K562 (cell line): ENCODE data around the gene PTH2. TPM values are rescaled to one million over a fixed set of nuclear protein-coding genes. Genes with fewer than 3 reads are reported as not detected.
A peak's percentile ranks its signal among the peaks of the same experiment; 100 is the strongest.

Source experiments
- BCOR ChIP-seq: fragments of 450-650 bp; IDR thresholded peaks from 2 replicates; pipeline ENCODE4 v1.6.1; 2016
- CBFA2T2 ChIP-seq: fragments of 450-650 bp; conservative IDR thresholded peaks from 2 replicates; pipeline ENCODE4 v1.6.1; 2017; ENCODE audit warnings: mild to moderate bottlenecking
- CXXC5 ChIP-seq: fragments of 250-450 bp; sonication (Bioruptor Pico); IDR thresholded peaks from 2 replicates; pipeline ENCODE4 v1.8.0; 2022; ENCODE audit warnings: inconsistent platforms, mild to moderate bottlenecking, moderate library complexity
- MIER1 ChIP-seq: fragments of 450-650 bp; IDR thresholded peaks from 2 replicates; pipeline ENCODE4 v1.6.1; 2016; ENCODE audit warnings: antibody characterized with exemption, mild to moderate bottlenecking, low read depth
- MYNN ChIP-seq, 2 experiments: sonication (generic); formaldehyde crosslinking in 1 of 2; IDR thresholded peaks; 2 replicates each; pipeline versions ENCODE4 v1.5.0 to v1.6.1; 2016 to 2020; ENCODE audit warnings: antibody characterized with exemption in 1 of 2, missing genetic modification reagents in 1 of 2
- NFIC ChIP-seq: fragments of 450-650 bp; IDR thresholded peaks from 2 replicates; pipeline ENCODE4 v1.6.1; 2017; ENCODE audit warnings: mild to moderate bottlenecking, inconsistent platforms
- PML ChIP-seq: IDR thresholded peaks from 2 replicates; pipeline ENCODE4 v1.6.1; 2012; ENCODE audit warnings: low read length, inconsistent platforms
- POLR2B ChIP-seq: fragments of 450-650 bp; IDR thresholded peaks from 2 replicates; pipeline ENCODE4 v1.6.1; 2018; ENCODE audit warnings: low read depth; ENCODE audit not compliant: partially characterized antibody
- TAF1 ChIP-seq: IDR thresholded peaks from 2 replicates; pipeline ENCODE4 v1.6.1; 2011; ENCODE audit warnings: mild to moderate bottlenecking, low read length, moderate library complexity; ENCODE audit not compliant: insufficient read depth, control insufficient read depth, severe bottlenecking; ENCODE audit errors: extremely low read depth
- TOE1 ChIP-seq, 2 experiments: fragments of 450-650 bp in 1 of 2; sonication (generic) in 1 of 2; formaldehyde crosslinking in 1 of 2; IDR thresholded peaks; 2 replicates each; pipeline versions ENCODE4 v1.7.1 to v1.8.0; 2016 to 2022; ENCODE audit warnings: borderline replicate concordance in 2 of 2, mild to moderate bottlenecking in 2 of 2, antibody characterized with exemption in 1 of 2, inconsistent platforms in 1 of 2, low read depth in 1 of 2, missing genetic modification reagents in 1 of 2, moderate library complexity in 1 of 2
- ZBTB7A ChIP-seq: IDR thresholded peaks from 2 replicates; pipeline ENCODE4 v1.6.1; 2011; ENCODE audit warnings: low read depth, mild to moderate bottlenecking, low read length, moderate library complexity, borderline replicate concordance; ENCODE audit not compliant: control insufficient read depth
- polyA plus RNA-seq, 8 experiments: library from polyadenylated mRNA; depleted of rRNA in 4 of 8; stranded (reverse) in 5 of 8; unstranded in 3 of 8; fragments of >200 nt; fragmentation: Nextera tagmentation in 2 of 8; fragmentation: Illumina TruSeq in 1 of 8; extraction: Ambion mirVana in 2 of 8; extraction: Trizol in 1 of 8; gene quantifications; 2 replicates each; pipeline versions ENCODE4 v1.2.1 to v1.2.3, GENCODE V29; 2011 to 2014; ENCODE audit warnings: inconsistent platforms in 1 of 8, missing spikeins in 1 of 8
- total RNA-seq, 7 experiments: library from RNA; depleted of rRNA in 6 of 7; stranded (reverse); fragments of >200 nt in 6 of 7; fragmentation: Illumina TruSeq in 2 of 7; extraction: Trizol in 2 of 7; gene quantifications; 2 replicates each; pipeline versions ENCODE4 v1.2.1 to v1.2.3, GENCODE V29; 2011 to 2021; ENCODE audit warnings: low replicate concordance in 1 of 7
- TF ChIP-seq, protein P1 (sequence below), 2 experiments: IDR thresholded peaks; 2 replicates each; pipeline ENCODE4 v1.6.1; 2012; ENCODE audit warnings: improper control_type of control experiment in 2 of 2, low read depth in 2 of 2, low read length in 2 of 2, borderline replicate concordance in 1 of 2
- TF ChIP-seq, protein P2 (sequence below), 2 experiments: IDR thresholded peaks; 2 replicates each; pipeline ENCODE4 v1.6.1; 2011; ENCODE audit warnings: borderline replicate concordance in 1 of 2, control low read depth in 1 of 2, low read depth in 1 of 2, low read length in 1 of 2, mild to moderate bottlenecking in 1 of 2, mixed read lengths in 1 of 2, moderate library complexity in 1 of 2; ENCODE audit not compliant: insufficient read depth in 1 of 2, insufficient read length in 1 of 2, poor library complexity in 1 of 2, severe bottlenecking in 1 of 2; ENCODE audit errors: extremely low read depth in 1 of 2
- TF ChIP-seq, protein P3 (sequence below): fragments of 250-450 bp; sonication (Bioruptor Pico); IDR thresholded peaks from 2 replicates; pipeline ENCODE4 v1.4.0; 2020
- TF ChIP-seq, protein P4 (sequence below): sonication (generic); formaldehyde crosslinking; IDR thresholded peaks from 2 replicates; pipeline ENCODE4 v1.5.0; 2020; ENCODE audit warnings: missing genetic modification reagents

PTH2 gene
- total and polyA plus RNA-seq, 9 of the 15 experiments (the other 6 are each of a cell fraction or from before 2014, with no cell fraction given), result 1.3 TPM; not detected in 8

DNA sequence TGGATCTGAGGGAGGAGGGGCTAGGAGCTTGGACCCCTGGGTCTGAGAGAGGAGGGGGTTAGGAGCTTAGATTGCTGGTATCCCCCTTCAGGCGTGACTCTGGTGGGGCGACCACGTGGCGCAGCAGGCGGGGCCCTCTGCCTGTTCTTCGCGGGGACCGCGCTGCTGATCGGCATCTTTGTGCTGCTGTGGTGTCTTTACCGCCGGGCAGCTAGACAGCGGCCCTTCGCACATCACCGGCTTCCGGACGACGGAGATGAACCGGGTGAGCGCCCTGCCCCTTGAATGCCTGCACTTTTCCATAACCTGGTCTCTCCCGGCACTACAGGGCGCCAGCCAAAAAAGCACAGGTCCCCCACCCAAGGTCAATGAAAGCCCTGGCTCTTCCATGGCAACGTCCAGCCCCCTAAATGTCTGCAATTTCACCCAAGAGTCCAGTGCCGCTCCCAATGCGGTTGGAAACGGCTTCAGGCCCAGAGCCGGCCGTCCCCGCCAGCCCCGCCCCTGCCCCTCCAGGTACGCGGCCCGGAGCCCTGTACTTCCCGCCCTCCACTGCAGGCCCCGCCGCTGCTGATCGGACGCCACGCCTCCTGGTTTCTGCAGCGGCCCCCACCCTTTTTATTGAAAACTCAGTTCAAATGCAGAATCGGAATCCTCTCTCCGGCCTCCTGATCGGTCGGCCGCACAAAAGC lies 4.8 kb upstream of the PTH2 start (continued):
- TF ChIP-seq, protein P1, sequence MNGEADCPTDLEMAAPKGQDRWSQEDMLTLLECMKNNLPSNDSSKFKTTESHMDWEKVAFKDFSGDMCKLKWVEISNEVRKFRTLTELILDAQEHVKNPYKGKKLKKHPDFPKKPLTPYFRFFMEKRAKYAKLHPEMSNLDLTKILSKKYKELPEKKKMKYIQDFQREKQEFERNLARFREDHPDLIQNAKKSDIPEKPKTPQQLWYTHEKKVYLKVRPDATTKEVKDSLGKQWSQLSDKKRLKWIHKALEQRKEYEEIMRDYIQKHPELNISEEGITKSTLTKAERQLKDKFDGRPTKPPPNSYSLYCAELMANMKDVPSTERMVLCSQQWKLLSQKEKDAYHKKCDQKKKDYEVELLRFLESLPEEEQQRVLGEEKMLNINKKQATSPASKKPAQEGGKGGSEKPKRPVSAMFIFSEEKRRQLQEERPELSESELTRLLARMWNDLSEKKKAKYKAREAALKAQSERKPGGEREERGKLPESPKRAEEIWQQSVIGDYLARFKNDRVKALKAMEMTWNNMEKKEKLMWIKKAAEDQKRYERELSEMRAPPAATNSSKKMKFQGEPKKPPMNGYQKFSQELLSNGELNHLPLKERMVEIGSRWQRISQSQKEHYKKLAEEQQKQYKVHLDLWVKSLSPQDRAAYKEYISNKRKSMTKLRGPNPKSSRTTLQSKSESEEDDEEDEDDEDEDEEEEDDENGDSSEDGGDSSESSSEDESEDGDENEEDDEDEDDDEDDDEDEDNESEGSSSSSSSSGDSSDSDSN (IDR thresholded peaks at IDR 0.05; ENCODE audit: borderline replicate concordance in 1 of 2, low read depth in 2 of 2, low read length in 2 of 2), result peak in 1 of 2 experiments; percentile 75; a peak in 1 of 4 replicates
- TF ChIP-seq TOE1 (IDR thresholded peaks at IDR 0.05; ENCODE audit: borderline replicate concordance) (no peak), TOE1 (CRISPR knock-in tag; IDR thresholded peaks at IDR 0.05; ENCODE audit: borderline replicate concordance, low read depth) (0 out of 2 replicates have a peak, but pooled peaks have one; percentile 24), ZBTB7A (peak; percentile 77; the same call in 1 of the 2 replicates), NFIC (no peak), TAF1 (no peak), CXXC5 (CRISPR knock-in tag) (peak; percentile 42), CBFA2T2 (0 out of 2 replicates have a peak, but pooled peaks have one; percentile 4), BCOR (0 out of 2 replicates have a peak, but pooled peaks have one; percentile 23), MIER1 (peak; percentile 35; the same call in 1 of the 2 replicates), POLR2B (no peak), MYNN (IDR thresholded peaks at IDR 0.05) (no peak), MYNN (CRISPR knock-in tag; IDR thresholded peaks at IDR 0.05) (no peak), PML (no peak)
- TF ChIP-seq, protein P2, sequence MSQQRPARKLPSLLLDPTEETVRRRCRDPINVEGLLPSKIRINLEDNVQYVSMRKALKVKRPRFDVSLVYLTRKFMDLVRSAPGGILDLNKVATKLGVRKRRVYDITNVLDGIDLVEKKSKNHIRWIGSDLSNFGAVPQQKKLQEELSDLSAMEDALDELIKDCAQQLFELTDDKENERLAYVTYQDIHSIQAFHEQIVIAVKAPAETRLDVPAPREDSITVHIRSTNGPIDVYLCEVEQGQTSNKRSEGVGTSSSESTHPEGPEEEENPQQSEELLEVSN (IDR thresholded peaks at IDR 0.05; ENCODE audit: borderline replicate concordance in 1 of 2, extremely low read depth in 1 of 2, insufficient read depth in 1 of 2, insufficient read length in 1 of 2, low read depth in 1 of 2, low read length in 1 of 2, poor library complexity in 1 of 2, severe bottlenecking in 1 of 2), result peak; percentile 93
- TF ChIP-seq, protein P3, sequence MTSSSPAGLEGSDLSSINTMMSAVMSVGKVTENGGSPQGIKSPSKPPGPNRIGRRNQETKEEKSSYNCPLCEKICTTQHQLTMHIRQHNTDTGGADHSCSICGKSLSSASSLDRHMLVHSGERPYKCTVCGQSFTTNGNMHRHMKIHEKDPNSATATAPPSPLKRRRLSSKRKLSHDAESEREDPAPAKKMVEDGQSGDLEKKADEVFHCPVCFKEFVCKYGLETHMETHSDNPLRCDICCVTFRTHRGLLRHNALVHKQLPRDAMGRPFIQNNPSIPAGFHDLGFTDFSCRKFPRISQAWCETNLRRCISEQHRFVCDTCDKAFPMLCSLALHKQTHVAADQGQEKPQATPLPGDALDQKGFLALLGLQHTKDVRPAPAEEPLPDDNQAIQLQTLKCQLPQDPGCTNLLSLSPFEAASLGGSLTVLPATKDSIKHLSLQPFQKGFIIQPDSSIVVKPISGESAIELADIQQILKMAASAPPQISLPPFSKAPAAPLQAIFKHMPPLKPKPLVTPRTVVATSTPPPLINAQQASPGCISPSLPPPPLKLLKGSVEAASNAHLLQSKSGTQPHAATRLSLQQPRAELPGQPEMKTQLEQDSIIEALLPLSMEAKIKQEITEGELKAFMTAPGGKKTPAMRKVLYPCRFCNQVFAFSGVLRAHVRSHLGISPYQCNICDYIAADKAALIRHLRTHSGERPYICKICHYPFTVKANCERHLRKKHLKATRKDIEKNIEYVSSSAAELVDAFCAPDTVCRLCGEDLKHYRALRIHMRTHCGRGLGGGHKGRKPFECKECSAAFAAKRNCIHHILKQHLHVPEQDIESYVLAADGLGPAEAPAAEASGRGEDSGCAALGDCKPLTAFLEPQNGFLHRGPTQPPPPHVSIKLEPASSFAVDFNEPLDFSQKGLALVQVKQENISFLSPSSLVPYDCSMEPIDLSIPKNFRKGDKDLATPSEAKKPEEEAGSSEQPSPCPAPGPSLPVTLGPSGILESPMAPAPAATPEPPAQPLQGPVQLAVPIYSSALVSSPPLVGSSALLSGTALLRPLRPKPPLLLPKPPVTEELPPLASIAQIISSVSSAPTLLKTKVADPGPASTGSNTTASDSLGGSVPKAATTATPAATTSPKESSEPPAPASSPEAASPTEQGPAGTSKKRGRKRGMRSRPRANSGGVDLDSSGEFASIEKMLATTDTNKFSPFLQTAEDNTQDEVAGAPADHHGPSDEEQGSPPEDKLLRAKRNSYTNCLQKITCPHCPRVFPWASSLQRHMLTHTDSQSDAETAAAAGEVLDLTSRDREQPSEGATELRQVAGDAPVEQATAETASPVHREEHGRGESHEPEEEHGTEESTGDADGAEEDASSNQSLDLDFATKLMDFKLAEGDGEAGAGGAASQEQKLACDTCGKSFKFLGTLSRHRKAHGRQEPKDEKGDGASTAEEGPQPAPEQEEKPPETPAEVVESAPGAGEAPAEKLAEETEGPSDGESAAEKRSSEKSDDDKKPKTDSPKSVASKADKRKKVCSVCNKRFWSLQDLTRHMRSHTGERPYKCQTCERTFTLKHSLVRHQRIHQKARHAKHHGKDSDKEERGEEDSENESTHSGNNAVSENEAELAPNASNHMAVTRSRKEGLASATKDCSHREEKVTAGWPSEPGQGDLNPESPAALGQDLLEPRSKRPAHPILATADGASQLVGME (CRISPR knock-in tag), result no peak
- TF ChIP-seq, protein P4, sequence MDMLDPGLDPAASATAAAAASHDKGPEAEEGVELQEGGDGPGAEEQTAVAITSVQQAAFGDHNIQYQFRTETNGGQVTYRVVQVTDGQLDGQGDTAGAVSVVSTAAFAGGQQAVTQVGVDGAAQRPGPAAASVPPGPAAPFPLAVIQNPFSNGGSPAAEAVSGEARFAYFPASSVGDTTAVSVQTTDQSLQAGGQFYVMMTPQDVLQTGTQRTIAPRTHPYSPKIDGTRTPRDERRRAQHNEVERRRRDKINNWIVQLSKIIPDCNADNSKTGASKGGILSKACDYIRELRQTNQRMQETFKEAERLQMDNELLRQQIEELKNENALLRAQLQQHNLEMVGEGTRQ (CRISPR knock-in tag), result peak; percentile 72
